Trophoblast cell (in vitro differentiated cells and primary cell): ENCODE measurements around the gene SMAD2.

Experiments
- DNase-seq, 2 donors: peaks; one replicate each; pipeline ENCODE4 v3.0.0-alpha.2; 2016
- H2AFZ ChIP-seq: 2 replicates; pipeline ENCODE4 v1.6.1; 2013; ENCODE audit warnings: low read length, moderate library complexity, mild to moderate bottlenecking; ENCODE audit not compliant: insufficient read depth, poor library complexity
- H2AK5ac ChIP-seq: 2 replicates; pipeline ENCODE4 v1.6.1; 2013; ENCODE audit warnings: mild to moderate bottlenecking, low read length
- H2BK120ac ChIP-seq: 2 replicates; pipeline ENCODE4 v1.6.1; 2013; ENCODE audit warnings: low read length, mild to moderate bottlenecking, moderate library complexity; ENCODE audit not compliant: insufficient read depth, poor library complexity
- H2BK12ac ChIP-seq: 2 replicates; pipeline ENCODE4 v1.6.1; 2013; ENCODE audit warnings: mild to moderate bottlenecking, low read length, moderate library complexity
- H2BK5ac ChIP-seq: 2 replicates; pipeline ENCODE4 v1.6.1; 2013; ENCODE audit warnings: low read length, low read depth, moderate library complexity, mild to moderate bottlenecking; ENCODE audit not compliant: poor library complexity
- H3K14ac ChIP-seq: 2 replicates; pipeline ENCODE4 v1.6.1; 2013; ENCODE audit warnings: mild to moderate bottlenecking, low read length
- H3K18ac ChIP-seq: 2 replicates; pipeline ENCODE4 v1.6.1; 2013; ENCODE audit warnings: mild to moderate bottlenecking, low read length
- H3K23ac ChIP-seq: 2 replicates; pipeline ENCODE4 v1.6.1; 2013; ENCODE audit warnings: low read length
- H3K27ac ChIP-seq: 2 replicates; pipeline ENCODE4 v1.5.1; 2013; ENCODE audit warnings: low read depth, mild to moderate bottlenecking, inconsistent platforms, low read length, moderate library complexity
- H3K27me3 ChIP-seq: 2 replicates; pipeline ENCODE4 v1.6.1; 2013; ENCODE audit warnings: inconsistent platforms, mild to moderate bottlenecking, low read length, moderate library complexity; ENCODE audit not compliant: insufficient read depth
- H3K36me3 ChIP-seq, 2 experiments: 1 replicate in 1 of 2; 2 replicates in 1 of 2; pipeline ENCODE4 v1.6.1; 2013; ENCODE audit warnings: low read length in 2 of 2, mild to moderate bottlenecking in 2 of 2, moderate library complexity in 1 of 2; ENCODE audit not compliant: insufficient read depth in 2 of 2, control insufficient read depth in 1 of 2
- H3K4ac ChIP-seq: 2 replicates; pipeline ENCODE4 v1.6.1; 2013; ENCODE audit warnings: low read depth, mild to moderate bottlenecking, low read length, moderate library complexity
- H3K4me1 ChIP-seq, 2 experiments: 1 replicate in 1 of 2; 2 replicates in 1 of 2; pipeline ENCODE4 v1.6.1; 2013; ENCODE audit warnings: low read length in 2 of 2, mild to moderate bottlenecking in 2 of 2, moderate library complexity in 1 of 2; ENCODE audit not compliant: insufficient read depth in 2 of 2, control insufficient read depth in 1 of 2
- H3K4me2 ChIP-seq: 2 replicates; pipeline ENCODE4 v1.6.1; 2013; ENCODE audit warnings: inconsistent platforms, mild to moderate bottlenecking, low read length, moderate library complexity
- H3K4me3 ChIP-seq: 2 replicates; pipeline ENCODE4 v1.5.1; 2013; ENCODE audit warnings: mild to moderate bottlenecking, low read depth, low read length, inconsistent platforms
- H3K79me1 ChIP-seq: one replicate; pipeline ENCODE4 v1.6.1; 2013; ENCODE audit warnings: low read length
- H3K79me2 ChIP-seq: 2 replicates; pipeline ENCODE4 v1.6.1; 2013; ENCODE audit warnings: low read length, mild to moderate bottlenecking; ENCODE audit not compliant: control insufficient read depth, insufficient read depth, poor library complexity
- H3K9ac ChIP-seq: 2 replicates; pipeline ENCODE4 v1.6.1; 2013; ENCODE audit warnings: mild to moderate bottlenecking, low read length
- H3K9me3 ChIP-seq: 2 replicates; pipeline ENCODE4 v1.6.1; 2013; ENCODE audit warnings: low read depth, mild to moderate bottlenecking, control low read depth, inconsistent platforms, low read length; ENCODE audit not compliant: insufficient read depth
- H4K12ac ChIP-seq: 2 replicates; pipeline ENCODE4 v1.6.1; 2013; ENCODE audit warnings: low read depth, mild to moderate bottlenecking, low read length, moderate library complexity
- H4K8ac ChIP-seq: 2 replicates; pipeline ENCODE4 v1.6.1; 2013; ENCODE audit warnings: low read depth, mild to moderate bottlenecking, low read length, moderate library complexity
- H4K91ac ChIP-seq: one replicate; pipeline ENCODE4 v1.6.1; 2013; ENCODE audit warnings: low read depth, mild to moderate bottlenecking, low read length, moderate library complexity
- WGBS: extraction: QIAGEN DNeasy Blood & Tissue Kit; methylation state at CpG from one replicate; pipeline ENCODE4 v1.1.7; 2013; ENCODE audit warnings: missing lambda C conversion rate; ENCODE audit not compliant: insufficient read length, insufficient coverage; ENCODE audit errors: extremely low coverage; 5-methylcytosine and 5-hydroxymethylcytosine counted together

The SMAD2 gene

DNA sequence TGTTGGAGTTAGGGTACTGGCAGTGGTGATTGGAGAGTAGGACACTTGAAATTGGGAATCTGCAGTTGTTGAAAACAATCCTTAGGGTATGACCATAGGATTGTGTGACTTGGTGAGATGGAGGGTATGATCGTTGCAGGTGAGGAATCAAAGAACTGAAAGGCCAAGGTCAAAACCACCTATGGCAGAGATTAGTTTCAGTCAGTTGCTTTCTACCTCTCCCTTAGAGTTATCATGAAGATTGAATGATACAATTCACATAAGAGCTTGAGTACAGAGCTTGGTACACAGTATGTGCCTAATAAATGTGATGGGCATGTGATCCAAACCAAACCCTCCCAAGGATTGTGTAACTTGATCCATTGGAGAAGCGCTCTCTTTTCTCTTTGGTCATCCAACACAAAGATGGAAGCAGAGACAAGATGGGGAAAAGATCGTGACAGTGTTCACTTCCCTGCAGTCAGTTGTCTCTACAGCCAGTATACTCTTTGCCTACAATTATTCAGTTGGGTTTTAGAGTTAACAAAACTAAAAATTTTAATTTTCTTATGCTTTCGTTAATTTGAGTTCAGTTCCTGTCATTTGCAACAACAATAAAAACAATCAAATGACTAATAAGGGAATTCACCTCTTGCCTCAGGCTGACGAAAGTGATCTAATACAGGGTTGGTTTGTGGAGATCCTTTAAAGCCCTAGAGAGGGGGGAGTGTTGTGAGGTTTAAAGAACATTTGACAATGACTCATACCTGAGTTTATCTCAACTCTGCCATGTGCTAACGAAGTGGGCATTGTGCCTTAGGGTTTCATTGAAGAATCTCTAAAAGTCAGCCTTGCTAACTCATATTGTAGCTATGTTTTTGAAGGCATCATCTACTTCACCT is 14.8 kb upstream of the SMAD2 start:
- Histone ChIP-seq H3K27ac (no peak overlapping the region), H4K8ac (no peak overlapping the region), H3K18ac (no peak overlapping the region), H2BK5ac (no peak overlapping the region), H2BK120ac (no peak overlapping the region), H3K4me3 (no peak overlapping the region), H2AFZ (no peak overlapping the region), H3K79me1 (no peaks in the 10 kb centered on the region), H3K4ac (no peak overlapping the region), H4K12ac (no peak overlapping the region), H3K4me2 (no peak overlapping the region), H2AK5ac (no peak overlapping the region), H3K14ac (no peak overlapping the region), H3K9me3 (no peaks in the 10 kb centered on the region), H3K23ac (no peak overlapping the region), H3K27me3 (no peaks in the 10 kb centered on the region), H2BK12ac (no peak overlapping the region), H3K4me1 (no peaks in the 10 kb centered on the region), H4K91ac (no peak overlapping the region), H3K79me2 (no peaks in the 10 kb centered on the region), H3K9ac (no peak overlapping the region), H3K36me3 (no peaks in the 10 kb centered on the region)
- peak; percentile 23 to 35 for DNase-seq
- WGBS, result no CpG with 5 or more reads among the region's 6 CpGs

DNA sequence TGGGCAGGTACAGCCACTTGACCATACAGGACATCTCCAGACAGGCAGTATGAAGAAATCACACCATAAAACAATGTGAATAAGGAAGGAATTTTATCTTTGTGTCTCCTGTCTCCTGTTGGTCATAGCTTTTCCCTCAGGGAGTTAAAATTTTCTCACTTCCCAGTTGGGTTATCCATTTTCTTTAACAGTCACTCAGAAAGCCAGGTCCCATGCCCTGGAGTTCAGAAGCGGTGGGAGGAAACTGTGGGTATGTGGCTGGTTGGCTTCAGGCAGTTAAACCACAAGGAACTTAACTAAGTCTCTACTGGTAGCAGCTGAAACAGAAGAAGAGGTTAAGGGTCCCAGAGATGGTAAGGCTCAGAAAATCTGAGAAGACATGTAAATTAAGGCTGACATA is 6.5 kb upstream of the SMAD2 start:
- Histone ChIP-seq H3K9me3 (no peaks in the 10 kb centered on the region), H3K18ac (no peak overlapping the region), H3K36me3 (no peaks in the 10 kb centered on the region), H3K4me3 (no peak overlapping the region), H2AFZ (no peak overlapping the region), H3K79me2 (no peaks in the 10 kb centered on the region), H3K4me2 (no peak overlapping the region), H2BK5ac (no peak overlapping the region), H4K12ac (no peak overlapping the region), H3K4ac (no peak overlapping the region), H3K23ac (no peak overlapping the region), H3K14ac (no peak overlapping the region), H2BK120ac (no peak overlapping the region), H3K4me1 (peaks cover 0 to 2% of the 10 kb centered on the region in 2 experiments), H4K91ac (no peak overlapping the region), H3K27me3 (no peaks in the 10 kb centered on the region), H2AK5ac (no peak overlapping the region), H2BK12ac (no peak overlapping the region), H3K27ac (no peak overlapping the region), H4K8ac (no peak overlapping the region), H3K9ac (no peak overlapping the region), H3K79me1 (no peaks in the 10 kb centered on the region)
- DNase-seq, result peak in 1 of 2 donors; percentile 6
- WGBS, result no CpG with 5 or more reads among the region's 1 CpG

DNA sequence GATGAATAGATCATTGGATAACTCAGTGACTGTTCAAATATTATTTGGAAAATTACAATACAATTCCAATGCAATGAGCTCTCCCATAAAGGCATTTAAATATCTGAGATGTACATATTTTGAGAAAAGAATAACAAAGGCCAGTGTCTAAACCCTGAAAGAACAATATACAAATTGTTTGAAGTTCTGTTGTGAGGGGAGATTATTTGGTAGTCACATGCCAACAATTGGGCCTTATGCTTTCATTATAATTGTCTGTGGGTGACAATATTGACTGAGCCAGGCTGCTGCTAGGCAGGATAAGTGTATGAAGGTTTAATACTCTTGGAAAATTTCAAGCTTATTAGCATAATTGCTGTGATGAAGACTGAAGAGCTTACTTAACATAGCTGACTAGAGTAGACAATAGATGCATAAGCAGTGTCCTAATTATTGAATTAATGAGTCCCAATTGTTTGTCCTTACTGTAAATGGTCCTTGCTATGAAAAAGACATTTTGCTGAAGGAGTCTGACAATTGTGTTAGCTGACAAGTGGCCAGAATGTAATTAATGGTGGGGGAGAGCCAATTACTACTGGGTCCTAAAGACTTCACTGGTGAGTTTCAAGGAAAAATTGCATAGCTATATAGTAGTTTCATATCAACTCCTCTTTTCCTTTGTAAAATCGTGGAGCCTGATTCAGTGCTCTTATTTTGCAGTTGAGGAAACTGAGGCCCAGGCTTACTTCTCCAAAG is 5.0 kb upstream of the SMAD2 start:
- Histone ChIP-seq H2BK120ac (no peak overlapping the region), H4K91ac (no peak overlapping the region), H4K12ac (no peak overlapping the region), H3K14ac (no peak overlapping the region), H3K18ac (no peak overlapping the region), H3K27ac (no peak overlapping the region), H3K4ac (no peak overlapping the region), H2AFZ (no peak overlapping the region), H3K9ac (no peak overlapping the region), H3K36me3 (no peaks in the 10 kb centered on the region), H2AK5ac (no peak overlapping the region), H2BK5ac (no peak overlapping the region), H3K9me3 (no peaks in the 10 kb centered on the region), H3K79me1 (peaks cover 6% of the 10 kb centered on the region), H2BK12ac (no peak overlapping the region), H3K4me1 (peaks cover 2% of the 10 kb centered on the region in 2 experiments), H3K4me3 (no peak overlapping the region), H3K27me3 (no peaks in the 10 kb centered on the region), H3K23ac (no peak overlapping the region), H3K79me2 (peaks cover 2% of the 10 kb centered on the region), H4K8ac (no peak overlapping the region), H3K4me2 (no peak overlapping the region)
- no CpG with 5 or more reads among the region's 1 CpG for WGBS
- DNase-seq, result no peak

DNA sequence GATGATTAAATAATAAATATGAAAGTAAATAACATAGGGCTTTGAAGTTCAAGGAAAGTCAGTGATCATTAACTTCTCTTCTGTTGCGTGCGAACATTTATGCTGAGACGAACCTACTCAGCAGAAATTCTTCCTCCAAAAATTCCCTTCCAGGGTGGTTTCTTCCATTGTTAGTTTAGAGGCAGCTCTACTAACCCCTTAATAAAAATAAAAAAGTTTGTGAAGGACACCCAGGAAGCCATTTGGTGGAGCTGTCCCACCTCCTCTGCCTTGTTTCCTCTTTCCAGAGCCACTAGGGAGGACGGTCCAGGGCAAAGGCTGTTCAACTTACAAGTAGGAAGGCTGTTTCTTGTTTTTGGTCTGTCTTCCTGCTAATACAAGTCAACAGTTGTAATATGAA is 2.1 kb upstream of the SMAD2 start:
- Histone ChIP-seq H3K18ac (no peak overlapping the region), H3K9ac (no peak overlapping the region), H3K27me3 (no peaks in the 10 kb centered on the region), H3K79me2 (peaks cover 5% of the 10 kb centered on the region), H4K8ac (no peak overlapping the region), H2AFZ (no peak overlapping the region), H3K4me2 (no peak overlapping the region), H2AK5ac (no peak overlapping the region), H4K12ac (no peak overlapping the region), H3K9me3 (no peaks in the 10 kb centered on the region), H2BK12ac (no peak overlapping the region), H2BK5ac (no peak overlapping the region), H2BK120ac (no peak overlapping the region), H3K23ac (no peak overlapping the region), H4K91ac (no peak overlapping the region), H3K4me3 (no peak overlapping the region), H3K4me1 (peaks cover 2% of the 10 kb centered on the region in 2 experiments), H3K4ac (no peak overlapping the region), H3K14ac (no peak overlapping the region), H3K79me1 (peaks cover 13% of the 10 kb centered on the region), H3K27ac (no peak overlapping the region), H3K36me3 (no peaks in the 10 kb centered on the region)
- WGBS, result no CpG with 5 or more reads among the region's 4 CpGs
- DNase-seq, result peak; percentile 2 to 12
